Fibroblast of skin of left quadriceps (primary cell): Measurements from ENCODE around the gene ARHGAP26.

Source experiments
- DNase-seq, 2 experiments: peaks; one replicate each; pipeline ENCODE4 v3.0.0-alpha.2; 2013; ENCODE audit warnings: low read depth in 2 of 2

Gene ARHGAP26

GRCh38 chr5:143267186-143267585 is 497.0 kb downstream of the ARHGAP26 start:
- DNase-seq = no peak

- DNase-seq = no peak
Observed at GRCh38 chr5:143268388-143268787, 498.2 kb downstream of the ARHGAP26 start.

GRCh38 chr5:143271431-143271830 is 501.3 kb downstream of the ARHGAP26 start:
- no peak for DNase-seq

- no peak for DNase-seq
Observed at GRCh38 chr5:143274952-143275351, 504.8 kb downstream of the ARHGAP26 start.

GRCh38 chr5:143275512-143276363 is 505.6 kb downstream of the ARHGAP26 start:
- no peak for DNase-seq

- no peak for DNase-seq
Observed at GRCh38 chr5:143277536-143277935, 507.4 kb downstream of the ARHGAP26 start.
